HFF-Myc (cell line): ENCODE results near the gene TOMM34.

Source experiments
- DNase-seq: peaks from one replicate; pipeline ENCODE4 v3.0.0-alpha.2; 2011; ENCODE audit warnings: low read depth; ENCODE audit errors: extremely low read depth
- H3K4me3 ChIP-seq: replicated peaks from 2 replicates; pipeline ENCODE4 v1.5.1; 2011; ENCODE audit warnings: low read depth, mild to moderate bottlenecking, control low read depth, low read length
- CTCF ChIP-seq: IDR thresholded peaks from 2 replicates; pipeline ENCODE4 v1.5.1; 2012; ENCODE audit warnings: mild to moderate bottlenecking, low read depth, low read length, control low read depth; ENCODE audit errors: missing control alignments

The TOMM34 gene

DNA sequence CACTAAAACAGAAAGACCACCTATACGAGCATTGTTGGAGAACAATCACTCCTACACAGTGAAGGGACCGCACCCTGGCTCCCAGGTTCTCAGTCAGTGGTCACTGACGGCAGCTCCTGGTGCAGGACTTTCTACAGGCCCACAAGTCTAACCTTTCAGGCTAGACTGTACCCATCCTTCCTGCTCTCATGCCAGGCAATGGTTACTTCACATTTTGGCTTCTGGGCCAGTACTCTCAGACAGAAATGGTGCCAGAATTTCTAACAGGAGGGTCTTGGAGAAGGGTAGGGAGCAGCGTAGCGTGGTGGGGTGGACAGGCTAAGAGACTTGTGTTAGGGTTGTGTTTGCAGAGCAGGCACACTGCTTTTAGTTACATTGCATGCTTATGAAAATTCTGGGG, 12.1 kb downstream of the TOMM34 start:
- no peak for TF ChIP-seq CTCF
- no peak for DNase-seq
- H3K4me3 ChIP-seq, result no peak overlapping the region

- no peak for DNase-seq
- H3K4me3 ChIP-seq, result no peak overlapping the region
- TF ChIP-seq CTCF, result no peak
Measured at GRCh38 chr20:44946271-44946852, 13.8 kb downstream of the TOMM34 start.

GRCh38 chr20:44945261-44945660, 14.9 kb downstream of the TOMM34 start:
- TF ChIP-seq CTCF, result no peak
- DNase-seq, result no peak
- no peak overlapping the region for H3K4me3 ChIP-seq

DNA sequence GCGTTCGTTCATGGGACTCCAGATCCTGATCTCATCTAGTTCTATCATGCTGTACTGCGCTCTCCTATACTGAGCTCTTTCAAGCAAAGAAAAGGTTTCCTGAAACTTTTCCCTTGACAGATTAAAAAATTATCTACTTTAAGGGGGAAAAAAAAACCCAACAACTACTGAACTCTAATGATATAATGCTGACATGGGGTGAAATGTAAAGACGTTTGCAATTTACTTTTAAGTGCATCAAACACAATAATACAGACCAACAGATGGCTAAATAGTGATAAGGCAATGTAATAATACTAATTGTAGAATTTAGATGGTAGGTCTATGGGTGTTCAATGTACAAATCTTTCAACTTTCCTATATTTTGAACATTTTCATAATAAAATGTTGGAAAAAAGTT, 16.4 kb downstream of the TOMM34 start:
- no peak overlapping the region for H3K4me3 ChIP-seq
- no peak for TF ChIP-seq CTCF
- DNase-seq, result no peak

GRCh38 chr20:44942264-44942973, 17.8 kb downstream of the TOMM34 start:
- H3K4me3 ChIP-seq, result no peak overlapping the region
- TF ChIP-seq CTCF, result no peak
- no peak for DNase-seq

- H3K4me3 ChIP-seq, result no peak overlapping the region
- no peak for TF ChIP-seq CTCF
- no peak for DNase-seq
Measured at GRCh38 chr20:44941120-44941691, 19.0 kb downstream of the TOMM34 start.
